Lung (tissue), 12 donors: ENCODE data around the gene CDC45. TPM values are rescaled to one million over a fixed set of nuclear protein-coding genes. Genes with fewer than 3 reads are reported as not detected.

Source experiments
- ATAC-seq: fragments of 200-7000 bp; cut with Tn5 transposase; one replicate; pipeline ENCODE4 v1.9.1; 2020; ENCODE audit warnings: moderate number of reproducible peaks; ENCODE audit not compliant: insufficient read depth, low FRiP score
- DNase-seq, 3 donors: peaks; one replicate each; pipeline ENCODE4 v3.0.0-alpha.2; 2013 to 2017
- H3K27ac ChIP-seq, 2 donors: one replicate each; pipeline ENCODE4 v1.5.1; 2013; ENCODE audit warnings: mild to moderate bottlenecking in 2 of 2, moderate library complexity in 2 of 2, control low read depth in 1 of 2, inconsistent platforms in 1 of 2, low read depth in 1 of 2, low read length in 1 of 2
- H3K27me3 ChIP-seq, 3 donors: one replicate each; pipeline ENCODE4 v1.5.1; 2013; ENCODE audit warnings: low read length in 2 of 3; ENCODE audit not compliant: control insufficient read depth in 3 of 3, insufficient read depth in 3 of 3
- H3K36me3 ChIP-seq, 4 donors: one replicate each; pipeline ENCODE4 v1.5.1; 2013; ENCODE audit warnings: low read length in 4 of 4, mild to moderate bottlenecking in 1 of 4, moderate library complexity in 1 of 4; ENCODE audit not compliant: control insufficient read depth in 4 of 4, insufficient read depth in 4 of 4
- H3K4me1 ChIP-seq, 5 donors: one replicate each; pipeline ENCODE4 v1.5.1; 2013; ENCODE audit warnings: low read length in 5 of 5, mild to moderate bottlenecking in 2 of 5, moderate library complexity in 1 of 5; ENCODE audit not compliant: control insufficient read depth in 5 of 5, insufficient read depth in 5 of 5
- H3K4me3 ChIP-seq: one replicate; pipeline ENCODE4 v1.5.1; 2013; ENCODE audit warnings: mild to moderate bottlenecking, control low read depth, moderate library complexity
- H3K9ac ChIP-seq, 2 donors: one replicate each; pipeline ENCODE4 v1.5.1; 2013; ENCODE audit warnings: low read length in 2 of 2, control low read depth in 1 of 2; ENCODE audit not compliant: insufficient read depth in 1 of 2
- H3K9me3 ChIP-seq, 4 donors: one replicate each; pipeline ENCODE4 v1.5.1; 2013; ENCODE audit warnings: low read length in 3 of 4, mild to moderate bottlenecking in 1 of 4, moderate library complexity in 1 of 4; ENCODE audit not compliant: control insufficient read depth in 4 of 4, insufficient read depth in 3 of 4
- CTCF ChIP-seq: IDR thresholded peaks from 2 replicates; pipeline ENCODE4 v1.5.1; 2012; ENCODE audit warnings: mild to moderate bottlenecking; ENCODE audit errors: control extremely low read depth, extremely low read depth
- WGBS, 2 donors: extraction: QIAGEN DNeasy Blood & Tissue Kit; methylation state at CpG; one replicate each; pipeline ENCODE4 v1.1.7; 2013; 5-methylcytosine and 5-hydroxymethylcytosine counted together
- polyA plus RNA-seq, 2 donors: library from polyadenylated mRNA; stranded (reverse); fragments of 200-250 nt; gene quantifications; one replicate each; pipeline ENCODE4 v1.2.1, GENCODE V29; 2013
- total RNA-seq, 2 donors: library from RNA; depleted of rRNA in 1 of 2; stranded (reverse); fragments of >200 nt in 1 of 2; gene quantifications; one replicate each; pipeline ENCODE4 v1.2.1, GENCODE V29; 2014 to 2021
- donor health status: control.
- donor health status: control.
- donor health status: Bipolar disorder and iron deficiency.
- donor health status: healthy.
- donor health status: DM: yes; HTN: yes; CAD: no.

Gene CDC45
- total and polyA plus RNA-seq, 4 donors, result 2.1 to 6.8 (median 3.1) TPM

- no peak for TF ChIP-seq CTCF
- Histone ChIP-seq H3K9ac (no peak overlapping the region), H3K9me3 (no peaks in the 10 kb centered on the region), H3K27me3 (no peaks in the 10 kb centered on the region), H3K4me3 (no peak overlapping the region), H3K36me3 (peaks cover 2 to 16% (median 10%) of the 10 kb centered on the region in 4 donors), H3K4me1 (peaks cover 3 to 19% (median 10%) of the 10 kb centered on the region in 5 donors), H3K27ac (no peak overlapping the region)
- DNase-seq (no peak), ATAC-seq (no peak)
- 83 to 98% methylated on average over 2 of the region's 2 CpGs for WGBS, 2 donors
Measured at GRCh38 chr22:19449422-19449767, 30.3 kb upstream of the CDC45 start.

GRCh38 chr22:19450363-19451175, 29.2 kb upstream of the CDC45 start:
- Histone ChIP-seq H3K27me3 (no peaks in the 10 kb centered on the region), H3K4me3 (no peak overlapping the region), H3K9ac (no peak overlapping the region), H3K4me1 (peaks cover 3 to 19% (median 10%) of the 10 kb centered on the region in 5 donors), H3K36me3 (peaks cover 6 to 26% (median 17%) of the 10 kb centered on the region in 4 donors), H3K27ac (no peak overlapping the region), H3K9me3 (no peaks in the 10 kb centered on the region)
- TF ChIP-seq CTCF, result no peak
- WGBS, 2 donors, result 86 to 91% methylated on average over 8 of the region's 8 CpGs
- DNase-seq, result no peak
- no peak for ATAC-seq

GRCh38 chr22:19451570-19451969, 28.1 kb upstream of the CDC45 start:
- Histone ChIP-seq H3K27ac (no peak overlapping the region), H3K9ac (no peak overlapping the region), H3K36me3 (peaks cover 14 to 35% (median 23%) of the 10 kb centered on the region in 4 donors), H3K27me3 (no peaks in the 10 kb centered on the region), H3K4me1 (peaks cover 0 to 15% (median 2%) of the 10 kb centered on the region in 5 donors), H3K9me3 (no peaks in the 10 kb centered on the region), H3K4me3 (no peak overlapping the region)
- 99 to 100% methylated on average over 4 of the region's 4 CpGs for WGBS, 2 donors
- ATAC-seq (no peak), DNase-seq (no peak)
- TF ChIP-seq CTCF, result no peak
